Effector memory CD4-positive, alpha-beta T cell (primary cell): ENCODE measurements around the gene CDK11A.
A peak's percentile ranks its signal among the peaks of the same experiment; 100 is the strongest.
"Not testable (repeated sequence)": the region's sequence is repeated elsewhere in the genome, so short reads cannot be mapped to it uniquely, and the experiment has no call there.

Source experiments
- DNase-seq, 3 donors: peaks; one replicate each; pipeline ENCODE4 v3.0.0-alpha.2; 2020
- H3K27ac ChIP-seq: 2 replicates; pipeline ENCODE4 v1.7.0; 2013; ENCODE audit warnings: mild to moderate bottlenecking, low read length, moderate library complexity; ENCODE audit not compliant: insufficient read depth, poor library complexity, severe bottlenecking
- H3K27me3 ChIP-seq: replicated peaks from 2 replicates; pipeline ENCODE4 v1.7.0; 2013; ENCODE audit warnings: mild to moderate bottlenecking, low read length; ENCODE audit not compliant: insufficient read depth, control insufficient read depth, poor library complexity, severe bottlenecking
- H3K36me3 ChIP-seq: 2 replicates; pipeline ENCODE4 v1.7.0; 2013; ENCODE audit warnings: mild to moderate bottlenecking, low read length, moderate library complexity; ENCODE audit not compliant: control insufficient read depth, insufficient read depth
- H3K4me1 ChIP-seq: 2 replicates; pipeline ENCODE4 v1.7.0; 2013; ENCODE audit warnings: low read length, mild to moderate bottlenecking; ENCODE audit not compliant: control insufficient read depth, insufficient read depth, poor library complexity, severe bottlenecking
- H3K4me3 ChIP-seq: 2 replicates; pipeline ENCODE4 v1.7.0; 2013; ENCODE audit warnings: low read length, low read depth, mild to moderate bottlenecking; ENCODE audit not compliant: insufficient read depth, poor library complexity, severe bottlenecking
- H3K9me3 ChIP-seq: 2 replicates; pipeline ENCODE4 v1.7.0; 2013; ENCODE audit warnings: mild to moderate bottlenecking, low read length, moderate library complexity; ENCODE audit not compliant: control insufficient read depth

CDK11A gene

DNA sequence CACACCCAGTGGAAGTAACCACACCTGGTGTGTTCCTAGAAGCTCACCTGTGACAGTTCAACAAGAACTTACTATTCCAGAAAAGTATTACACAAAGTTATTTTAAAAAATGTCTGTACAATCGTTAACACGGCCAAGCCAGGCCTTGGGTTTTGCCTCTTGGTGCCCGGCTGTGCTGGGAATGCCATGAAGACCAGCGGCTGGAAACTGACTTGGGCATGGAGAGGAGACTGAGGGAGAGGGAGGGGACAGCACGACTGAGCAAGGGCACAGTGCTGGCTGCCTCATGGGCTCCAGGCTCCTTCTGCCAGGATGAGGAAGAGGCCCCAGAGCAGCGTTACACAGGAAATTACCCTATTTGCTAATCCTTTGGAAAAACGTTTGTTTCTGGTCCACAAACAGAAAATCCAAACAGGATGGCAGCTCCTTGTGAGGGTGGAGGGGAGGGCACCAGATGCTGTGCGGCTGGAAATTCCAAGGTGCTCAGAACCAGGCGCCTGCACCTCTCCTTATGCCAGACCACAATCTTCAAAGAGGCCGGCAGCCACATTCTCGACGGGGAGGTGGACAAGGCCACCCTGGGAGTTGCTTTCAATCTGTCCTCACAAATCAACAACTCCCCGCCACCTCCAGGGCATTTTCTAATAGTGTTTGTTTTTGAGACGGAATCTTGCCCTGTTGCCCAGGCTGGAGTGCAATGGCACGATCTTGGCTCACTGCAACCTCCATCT, 61.2 kb downstream of the CDK11A start:
- not testable (repeated sequence) for DNase-seq, H3K9me3 ChIP-seq, H3K27me3 ChIP-seq, H3K4me1 ChIP-seq, H3K4me3 ChIP-seq
- H3K36me3 ChIP-seq, result peaks cover 19% of the 10 kb centered on the region
- H3K27ac ChIP-seq, result peak overlapping the region; percentile 4

GRCh38 chr1:1662392-1662791, 61.8 kb downstream of the CDK11A start:
- H3K27ac ChIP-seq, result not testable (repeated sequence)

GRCh38 chr1:1658583-1659549, 65.3 kb downstream of the CDK11A start, which contains the start of gene CDK11B:
TSS of gene CDK11B (minus strand) at chr1:1659004. CDS start at chr1:1657485, 1,519 bp downstream.
- DNase-seq, result peak; percentile 95 to 97 (median 95)
- Histone ChIP-seq H3K36me3 (peaks cover 27% of the 10 kb centered on the region), H3K27ac (peak within 1 kb of the TSS; percentile 74), H3K4me3 (peak within 1 kb of the TSS; percentile 77)
- H3K27me3 ChIP-seq, H3K4me1 ChIP-seq, H3K9me3 ChIP-seq: not testable (repeated sequence)

More at GRCh38 chr1:1662392-1662791, 61.8 kb downstream of the CDK11A start:
- H3K27me3 ChIP-seq, H3K4me1 ChIP-seq, DNase-seq, H3K4me3 ChIP-seq, H3K9me3 ChIP-seq: not testable (repeated sequence)
- peaks cover 19% of the 10 kb centered on the region for H3K36me3 ChIP-seq
